Measurements from ENCODE around the gene NELFB.

NELFB gene

DNA sequence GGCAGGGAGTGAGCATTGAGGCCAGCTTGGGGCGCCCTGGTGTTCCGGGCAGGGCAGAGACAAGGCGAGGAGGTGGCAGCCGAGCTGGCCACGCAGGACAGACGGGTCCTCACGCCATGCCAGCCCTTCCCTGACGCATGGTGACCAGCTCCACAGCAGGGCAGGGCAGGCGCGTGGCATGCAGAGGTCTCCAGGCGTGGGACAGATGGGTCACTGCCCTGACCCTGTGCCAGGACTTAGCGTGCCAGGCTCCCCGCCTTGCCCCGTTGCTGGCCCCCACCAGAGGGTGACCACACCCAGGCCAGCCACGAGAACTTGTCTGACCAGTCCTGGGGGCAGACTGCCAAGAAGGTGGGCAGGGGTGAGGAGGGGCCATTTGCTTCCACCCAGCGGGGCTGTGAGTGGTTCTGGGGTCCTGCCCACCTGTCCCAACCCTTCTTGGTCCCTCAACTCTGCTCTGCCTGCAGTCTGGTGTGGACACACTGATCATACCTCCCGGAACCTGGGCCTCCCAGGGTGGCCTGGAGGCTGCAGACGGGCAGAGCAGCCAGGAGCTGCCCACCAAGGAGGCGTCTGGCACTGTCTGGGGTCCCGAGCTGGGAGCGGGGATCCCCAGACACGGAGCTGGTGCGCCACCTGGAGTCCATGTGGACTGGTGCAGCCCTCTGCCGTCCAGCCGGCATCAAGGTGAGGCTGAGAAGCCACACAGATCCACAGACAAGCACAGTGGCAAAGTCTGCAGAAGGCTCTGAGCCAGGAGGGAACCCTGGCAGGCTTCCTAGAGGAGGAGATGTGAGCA is 27.9 kb upstream of the NELFB start, which contains the start of gene RNF224:
Gene RNF224, plus strand, starts transcription at position 449 of the 799 bp plus-strand sequence. CDS start 834 bp downstream, outside the sequence.
- no peak within 1 kb of the TSS for H3K27ac ChIP-seq (ENCODE audit: low read depth, low read length)
- no peak within 1 kb of the TSS for H3K4me3 ChIP-seq (ENCODE audit: low read length)
- no peaks in the 10 kb centered on the region for H3K36me3 ChIP-seq (ENCODE audit: control insufficient read depth, insufficient read depth, low read length)
- peaks cover 25% of the 10 kb centered on the region for H3K27me3 ChIP-seq (ENCODE audit: control insufficient read depth, insufficient read depth, low read length)
- H3K4me1 ChIP-seq (ENCODE audit: control insufficient read depth, insufficient read depth, low read length): peaks cover 8% of the 10 kb centered on the region
- H3K9ac ChIP-seq (ENCODE audit: low read length): no peak within 1 kb of the TSS

DNA sequence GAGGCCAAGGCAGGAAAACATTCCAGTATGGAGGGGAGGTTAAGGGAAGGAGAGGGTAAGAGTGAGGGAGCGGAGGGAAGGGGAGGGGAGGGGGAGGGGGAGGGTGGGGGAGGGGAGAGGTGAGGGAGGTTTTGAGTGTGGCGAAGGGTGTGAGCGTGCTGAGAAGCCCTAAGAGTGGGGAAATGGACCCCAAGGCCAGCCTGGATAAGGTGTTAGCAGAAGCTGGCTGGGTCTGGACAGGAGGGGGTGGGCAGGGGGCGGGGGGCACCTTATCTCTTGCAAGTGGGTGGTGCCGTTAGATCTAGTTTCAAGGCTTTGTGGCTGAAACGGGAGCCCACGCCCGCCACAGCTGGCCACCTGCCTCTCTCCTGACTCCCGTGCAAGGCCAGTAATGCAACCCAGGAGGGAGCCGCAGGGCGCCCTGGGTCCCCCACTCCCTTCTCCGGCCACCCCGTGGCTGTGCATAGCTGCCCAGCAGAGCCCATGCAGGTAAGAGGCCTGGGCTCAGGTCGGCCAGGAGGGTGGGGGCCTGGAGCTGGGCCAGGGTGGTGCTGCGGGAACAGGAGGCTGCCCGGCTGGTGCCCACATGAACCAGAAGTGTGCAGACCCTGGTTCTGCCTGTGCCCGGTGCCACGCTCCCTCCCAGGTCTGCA is 27.1 kb upstream of the NELFB start:
- H3K27me3 ChIP-seq (ENCODE audit: control insufficient read depth, insufficient read depth, low read length): peaks cover 28% of the 10 kb centered on the region
- H3K27ac ChIP-seq (ENCODE audit: low read depth, low read length): no peak overlapping the region
- H3K4me1 ChIP-seq (ENCODE audit: control insufficient read depth, insufficient read depth, low read length): peaks cover 4% of the 10 kb centered on the region
- H3K9ac ChIP-seq (ENCODE audit: low read length): no peak overlapping the region
- no peak overlapping the region for H3K4me3 ChIP-seq (ENCODE audit: low read length)
- H3K36me3 ChIP-seq (ENCODE audit: control insufficient read depth, insufficient read depth, low read length): no peaks in the 10 kb centered on the region

DNA sequence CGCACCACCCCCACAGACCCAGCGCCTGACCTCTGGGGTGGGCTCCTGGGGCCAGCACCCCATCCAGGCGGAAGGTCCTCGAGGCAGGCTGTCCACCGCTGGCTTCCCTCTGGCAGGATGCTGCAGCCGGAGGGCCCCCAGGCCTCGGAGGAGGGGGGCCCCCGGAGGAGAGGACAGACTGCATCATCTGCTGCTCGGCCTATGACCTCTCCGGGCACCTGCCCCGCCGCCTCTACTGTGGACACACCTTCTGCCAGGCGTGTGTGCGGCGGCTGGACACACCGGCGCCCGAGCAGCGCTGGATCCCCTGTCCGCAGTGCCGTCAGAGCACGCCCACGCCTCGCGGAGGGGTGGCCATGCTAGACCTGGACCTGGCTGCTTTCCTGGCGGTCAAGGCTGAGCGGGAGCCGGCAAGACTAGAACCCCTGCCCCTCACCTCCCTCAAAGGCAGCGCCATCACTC is 26.6 kb upstream of the NELFB start:
- Histone ChIP-seq H3K4me1 (ENCODE audit: control insufficient read depth, insufficient read depth, low read length) (peaks cover 3% of the 10 kb centered on the region), H3K27ac (ENCODE audit: low read depth, low read length) (no peak overlapping the region), H3K27me3 (ENCODE audit: control insufficient read depth, insufficient read depth, low read length) (peaks cover 28% of the 10 kb centered on the region)

GRCh38 chr9:137228968-137229896 is 25.9 kb upstream of the NELFB start:
- H3K27me3 ChIP-seq (ENCODE audit: control insufficient read depth, insufficient read depth, low read length): peaks cover 30% of the 10 kb centered on the region
- H3K4me1 ChIP-seq (ENCODE audit: control insufficient read depth, insufficient read depth, low read length): no peaks in the 10 kb centered on the region

More for the DNA sequence above, 26.6 kb upstream of the NELFB start:
- no peak overlapping the region for H3K9ac ChIP-seq (ENCODE audit: low read length)
- H3K4me3 ChIP-seq (ENCODE audit: low read length): no peak overlapping the region
- H3K36me3 ChIP-seq (ENCODE audit: control insufficient read depth, insufficient read depth, low read length): no peaks in the 10 kb centered on the region

GRCh38 chr9:137229903-137230704 is 25.0 kb upstream of the NELFB start:
- peaks cover 39% of the 10 kb centered on the region for H3K27me3 ChIP-seq (ENCODE audit: control insufficient read depth, insufficient read depth, low read length)
- no peak overlapping the region for H3K27ac ChIP-seq (ENCODE audit: low read depth, low read length)

More at GRCh38 chr9:137228968-137229896, 25.9 kb upstream of the NELFB start:
- Histone ChIP-seq H3K36me3 (ENCODE audit: control insufficient read depth, insufficient read depth, low read length) (no peaks in the 10 kb centered on the region), H3K4me3 (ENCODE audit: low read length) (no peak overlapping the region), H3K9ac (ENCODE audit: low read length) (no peak overlapping the region), H3K27ac (ENCODE audit: low read depth, low read length) (no peak overlapping the region)

DNA sequence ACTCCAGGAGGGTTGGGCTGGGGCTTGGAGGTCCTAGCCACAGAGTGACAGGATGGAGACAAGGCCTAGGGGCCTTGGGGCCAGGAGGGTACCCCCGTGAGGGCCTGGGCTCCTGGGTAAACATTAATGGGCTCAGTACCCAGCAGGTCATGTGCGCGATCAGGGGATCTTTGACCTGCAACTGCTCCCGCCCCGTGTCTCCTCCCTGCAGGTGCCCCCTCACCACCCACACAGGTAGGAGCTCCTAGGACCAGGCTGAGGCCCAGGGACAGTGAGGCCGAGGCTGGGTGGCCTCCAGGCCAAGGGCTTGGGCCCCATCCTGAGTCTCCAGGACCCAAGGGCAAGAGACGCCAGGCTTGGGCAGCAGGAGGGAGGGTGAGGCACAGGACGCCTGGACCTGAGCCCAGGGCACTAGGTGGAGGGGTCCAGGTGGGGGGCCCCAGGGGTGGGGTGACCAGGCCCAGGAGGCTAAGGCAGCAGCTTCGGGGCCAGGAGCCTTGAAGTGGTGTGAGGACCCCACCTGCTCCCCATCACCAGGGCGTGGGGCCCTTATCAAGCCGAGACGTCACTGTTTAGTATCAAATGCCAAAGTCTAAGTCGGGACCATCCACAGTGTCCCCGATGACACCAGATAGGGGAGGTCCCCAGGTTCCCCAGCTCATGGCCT is 24.3 kb upstream of the NELFB start, which contains the start of gene SLC34A3:
Gene SLC34A3, plus strand, starts transcription at position 197 of the 667 bp plus-strand sequence. CDS start 802 bp downstream, outside the sequence.
- no peak within 1 kb of the TSS for H3K4me3 ChIP-seq (ENCODE audit: low read length)
- peaks cover under 1% of the 10 kb centered on the region for H3K4me1 ChIP-seq (ENCODE audit: control insufficient read depth, insufficient read depth, low read length)
- no peak within 1 kb of the TSS for H3K9ac ChIP-seq (ENCODE audit: low read length)
- no peak within 1 kb of the TSS for H3K27ac ChIP-seq (ENCODE audit: low read depth, low read length)
- no peaks in the 10 kb centered on the region for H3K36me3 ChIP-seq (ENCODE audit: control insufficient read depth, insufficient read depth, low read length)
- H3K27me3 ChIP-seq (ENCODE audit: control insufficient read depth, insufficient read depth, low read length): peaks cover 43% of the 10 kb centered on the region

More at GRCh38 chr9:137229903-137230704, 25.0 kb upstream of the NELFB start:
- no peaks in the 10 kb centered on the region for H3K4me1 ChIP-seq (ENCODE audit: control insufficient read depth, insufficient read depth, low read length)
- H3K36me3 ChIP-seq (ENCODE audit: control insufficient read depth, insufficient read depth, low read length): no peaks in the 10 kb centered on the region
- no peak overlapping the region for H3K4me3 ChIP-seq (ENCODE audit: low read length)
- no peak overlapping the region for H3K9ac ChIP-seq (ENCODE audit: low read length)

DNA sequence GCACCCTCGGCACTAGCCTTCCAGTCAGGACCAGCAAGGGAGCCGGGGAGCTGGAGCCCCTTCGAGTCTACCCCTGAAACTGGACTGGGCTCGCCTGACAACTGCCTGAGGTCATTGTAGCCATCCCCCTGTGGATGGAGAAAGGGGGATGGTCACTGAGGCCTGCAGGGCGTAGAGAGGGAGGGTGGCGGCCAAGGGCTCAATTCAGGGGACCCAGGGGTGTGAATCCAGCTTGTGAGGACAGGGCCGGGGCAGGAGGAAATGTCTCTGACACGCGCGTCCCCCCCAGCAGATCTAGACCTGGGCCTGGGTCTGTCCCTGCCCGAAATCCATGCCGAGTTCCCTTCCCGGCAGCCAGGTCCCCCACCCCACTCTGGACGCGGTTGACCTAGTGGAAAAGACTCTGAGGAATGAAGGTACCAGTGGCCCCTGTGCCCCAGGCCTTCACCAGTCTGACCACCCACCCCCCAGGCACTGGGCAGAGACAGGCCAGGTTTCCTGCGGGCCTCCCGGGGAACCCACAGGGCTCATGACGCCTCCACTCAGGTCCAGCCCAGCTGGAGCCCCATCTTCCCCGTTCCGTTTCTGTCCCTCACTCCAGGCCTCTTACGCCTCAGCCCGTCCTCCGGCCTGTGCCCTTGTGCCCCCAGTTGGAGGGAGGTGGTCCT is 23.6 kb upstream of the NELFB start:
- H3K27me3 ChIP-seq (ENCODE audit: control insufficient read depth, insufficient read depth, low read length): peaks cover 43% of the 10 kb centered on the region
- H3K4me1 ChIP-seq (ENCODE audit: control insufficient read depth, insufficient read depth, low read length): peaks cover 4% of the 10 kb centered on the region

GRCh38 chr9:137232101-137232500 is 23.0 kb upstream of the NELFB start:
- Histone ChIP-seq H3K4me3 (ENCODE audit: low read length) (no peak overlapping the region), H3K36me3 (ENCODE audit: control insufficient read depth, insufficient read depth, low read length) (no peaks in the 10 kb centered on the region), H3K27me3 (ENCODE audit: control insufficient read depth, insufficient read depth, low read length) (peaks cover 43% of the 10 kb centered on the region), H3K27ac (ENCODE audit: low read depth, low read length) (no peak overlapping the region), H3K9ac (ENCODE audit: low read length) (no peak overlapping the region), H3K4me1 (ENCODE audit: control insufficient read depth, insufficient read depth, low read length) (peaks cover 9% of the 10 kb centered on the region)

More for the DNA sequence above, 23.6 kb upstream of the NELFB start:
- Histone ChIP-seq H3K9ac (ENCODE audit: low read length) (no peak overlapping the region), H3K27ac (ENCODE audit: low read depth, low read length) (no peak overlapping the region), H3K4me3 (ENCODE audit: low read length) (no peak overlapping the region), H3K36me3 (ENCODE audit: control insufficient read depth, insufficient read depth, low read length) (no peaks in the 10 kb centered on the region)

GRCh38 chr9:137232510-137232909 is 22.6 kb upstream of the NELFB start:
- no peak overlapping the region for H3K9ac ChIP-seq (ENCODE audit: low read length)
- peaks cover 9% of the 10 kb centered on the region for H3K4me1 ChIP-seq (ENCODE audit: control insufficient read depth, insufficient read depth, low read length)
- H3K36me3 ChIP-seq (ENCODE audit: control insufficient read depth, insufficient read depth, low read length): no peaks in the 10 kb centered on the region
- peaks cover 43% of the 10 kb centered on the region for H3K27me3 ChIP-seq (ENCODE audit: control insufficient read depth, insufficient read depth, low read length)
- H3K4me3 ChIP-seq (ENCODE audit: low read length): no peak overlapping the region
- H3K27ac ChIP-seq (ENCODE audit: low read depth, low read length): no peak overlapping the region

- Histone ChIP-seq H3K9ac (ENCODE audit: low read length) (no peak overlapping the region), H3K27me3 (ENCODE audit: control insufficient read depth, insufficient read depth, low read length) (peaks cover 42% of the 10 kb centered on the region), H3K27ac (ENCODE audit: low read depth, low read length) (no peak overlapping the region), H3K4me1 (ENCODE audit: control insufficient read depth, insufficient read depth, low read length) (peaks cover 10% of the 10 kb centered on the region), H3K36me3 (ENCODE audit: control insufficient read depth, insufficient read depth, low read length) (no peaks in the 10 kb centered on the region), H3K4me3 (ENCODE audit: low read length) (no peak overlapping the region)
Observed at GRCh38 chr9:137233143-137233980, 21.8 kb upstream of the NELFB start.

Measured in rectal smooth muscle tissue (tissue), 1 donor.